Transverse colon (tissue), 4 donors: ENCODE data around the gene FILIP1L. TPM values are rescaled to one million over a fixed set of nuclear protein-coding genes. Genes with fewer than 3 reads are reported as not detected.

ENCODE experiments used
- DNase-seq: peaks from one replicate; pipeline ENCODE4 v3.0.0-alpha.2; 2019
- H3K27ac ChIP-seq, 4 donors: fragments of 200-600 bp; sonication (generic); 2 replicates each; pipeline ENCODE4 v1.5.1; 2016 to 2018; ENCODE audit warnings: inconsistent platforms in 4 of 4
- H3K27me3 ChIP-seq: fragments of 200-600 bp; sonication (generic); 2 replicates; pipeline ENCODE4 v1.5.1; 2017; ENCODE audit warnings: inconsistent platforms
- H3K36me3 ChIP-seq, 4 donors: fragments of 200-600 bp; sonication (generic); 2 replicates each; pipeline ENCODE4 v1.5.1; 2017 to 2019; ENCODE audit warnings: inconsistent platforms in 4 of 4
- H3K4me1 ChIP-seq, 4 donors: fragments of 200-600 bp; sonication (generic); 2 replicates each; pipeline ENCODE4 v1.5.1; 2017 to 2020; ENCODE audit warnings: inconsistent platforms in 4 of 4
- H3K4me3 ChIP-seq, 4 donors: fragments of 200-600 bp; sonication (generic); 1 replicate in 1 of 4; 2 replicates in 3 of 4; pipeline versions ENCODE4 v1.5.1 to v1.6.1; 2017 to 2019; ENCODE audit warnings: inconsistent platforms in 4 of 4
- H3K9me3 ChIP-seq, 2 donors: fragments of 200-600 bp; sonication (generic); 2 replicates each; pipeline ENCODE4 v1.5.1; 2017 to 2019; ENCODE audit warnings: inconsistent platforms in 2 of 2
- CTCF ChIP-seq, 5 experiments: fragments of 200-600 bp in 3 of 5; fragments of 450-650 bp in 2 of 5; sonication (generic) in 3 of 5; IDR thresholded peaks; 1 replicate in 2 of 5; 2 replicates in 3 of 5; pipeline ENCODE4 v1.5.1; 2016 to 2017; ENCODE audit warnings: antibody characterized with exemption in 5 of 5, inconsistent platforms in 3 of 5, mild to moderate bottlenecking in 2 of 5, moderate library complexity in 1 of 5
- EP300 ChIP-seq: sonication (generic); formaldehyde crosslinking; IDR thresholded peaks from one replicate; pipeline ENCODE4 v1.6.1; 2017; ENCODE audit warnings: antibody characterized with exemption, low read depth
- POLR2A ChIP-seq: fragments of 450-650 bp; IDR thresholded peaks from one replicate; pipeline ENCODE4 v1.6.1; 2016; ENCODE audit warnings: antibody characterized with exemption, mild to moderate bottlenecking, moderate library complexity
- POLR2AphosphoS5 ChIP-seq, 3 donors: sonication (generic); formaldehyde crosslinking; IDR thresholded peaks; one replicate each; pipeline ENCODE4 v1.6.1; 2016; ENCODE audit warnings: antibody characterized with exemption in 3 of 3
- WGBS, 2 donors: methylation state at CpG; one replicate each; pipeline ENCODE4 v1.1.5; 2018; ENCODE audit warnings: low coverage in 1 of 2; 5-methylcytosine and 5-hydroxymethylcytosine counted together
- in situ Hi-C, 4 donors: fragments of 200-750 bp; cut with MboI; loops; one replicate each; pipeline versions ENCODE4 v1.15.0 to v1.15.1; 2017; ENCODE audit warnings: low sequenced_read_pairs in 3 of 4, low pct_ligation_motif_present in 1 of 4, low pct_unique_long_range_greater_than_20kb in 1 of 4
- intact Hi-C: fragments of 100-400 bp; cut with DNase I; formaldehyde crosslinking; loops from one replicate; pipeline ENCODE4 v1.15.1; 2023; ENCODE audit warnings: low total_unique reads
- total RNA-seq, 4 donors: library from RNA; depleted of rRNA; stranded (reverse); fragments of >200 nt; gene quantifications; one replicate each; pipeline ENCODE4 v1.1.0, GENCODE V29; 2016

Gene FILIP1L
- total RNA-seq, 4 donors from 2014 or later = 12.3 to 38.2 (median 26.9) TPM

GRCh38 chr3:99933971-99934750 is 180.1 kb downstream of the FILIP1L start:
- H3K27ac ChIP-seq = no peak overlapping the region
- in situ Hi-C loops = no loop called here
- no peaks in the 10 kb centered on the region for H3K36me3 ChIP-seq
- no peak for DNase-seq
- no peaks in the 10 kb centered on the region for H3K27me3 ChIP-seq
- no peak overlapping the region for H3K4me3 ChIP-seq
- H3K9me3 ChIP-seq = no peaks in the 10 kb centered on the region
- 92 to 95% methylated on average over 1 to 5 of the region's 5 CpGs for WGBS, 2 donors
- no peak for TF ChIP-seq EP300
- TF ChIP-seq CTCF (IDR thresholded peaks at IDR 0.05) = no peak
- no peak for TF ChIP-seq POLR2A
- no peak for TF ChIP-seq POLR2AphosphoS5 (IDR thresholded peaks at IDR 0.05)
- peaks cover 5 to 50% (median 12%) of the 10 kb centered on the region in 4 donors for H3K4me1 ChIP-seq
- intact Hi-C loops = no loop called here

GRCh38 chr3:99931059-99931458 is 183.2 kb downstream of the FILIP1L start:
- intact Hi-C loops = no loop called here
- WGBS, 2 donors = 58 to 81% methylated on average over 1 of the region's 1 CpG
- no peak overlapping the region for H3K4me3 ChIP-seq
- H3K36me3 ChIP-seq = no peaks in the 10 kb centered on the region
- DNase-seq = no peak
- no peaks in the 10 kb centered on the region for H3K27me3 ChIP-seq
- H3K4me1 ChIP-seq = peaks cover 4 to 34% (median 11%) of the 10 kb centered on the region in 4 donors
- H3K9me3 ChIP-seq = no peaks in the 10 kb centered on the region
- peak overlapping the region; percentile 68 to 74 (median 71) for H3K27ac ChIP-seq
- in situ Hi-C loops = no loop called here
- TF ChIP-seq POLR2AphosphoS5 (IDR thresholded peaks at IDR 0.05) (no peak), POLR2A (no peak), CTCF (IDR thresholded peaks at IDR 0.05) (no peak), EP300 (no peak)

DNA sequence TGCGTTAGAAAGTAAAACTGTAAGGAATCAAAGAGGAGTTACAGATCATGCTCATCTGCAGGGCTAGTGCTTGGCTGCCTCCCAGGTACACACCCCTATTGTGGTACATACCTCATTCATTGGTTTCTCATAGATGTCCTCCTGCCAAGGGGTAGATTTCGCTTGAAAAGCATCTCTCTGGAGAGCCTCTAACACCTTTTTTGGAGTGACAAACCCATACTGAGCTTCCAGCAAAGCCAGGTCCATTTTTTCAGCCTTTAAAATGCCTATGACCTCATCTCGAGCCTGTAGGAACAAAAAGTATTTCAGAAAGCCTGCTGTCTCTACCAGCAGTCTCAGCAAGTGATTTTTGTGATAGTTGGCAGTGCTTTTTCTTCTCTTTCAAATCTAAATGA is 184.6 kb downstream of the FILIP1L start:
- intact Hi-C loops = no loop called here
- no peak overlapping the region for H3K4me3 ChIP-seq
- DNase-seq = peak; percentile 33
- no peaks in the 10 kb centered on the region for H3K36me3 ChIP-seq
- WGBS, 2 donors = 58 to 78% methylated on average over 3 of the region's 3 CpGs
- H3K27me3 ChIP-seq = no peaks in the 10 kb centered on the region
- TF ChIP-seq EP300 = no peak
- TF ChIP-seq POLR2A = no peak
- TF ChIP-seq CTCF (IDR thresholded peaks at IDR 0.05) = no peak
- no peak for TF ChIP-seq POLR2AphosphoS5 (IDR thresholded peaks at IDR 0.05)
- H3K27ac ChIP-seq = peak overlapping the region; percentile 68 to 74 (median 71)
- H3K4me1 ChIP-seq = peaks cover 4 to 31% (median 11%) of the 10 kb centered on the region in 4 donors
- no peaks in the 10 kb centered on the region for H3K9me3 ChIP-seq
- in situ Hi-C loops = no loop called here

GRCh38 chr3:99928771-99929744 is 185.2 kb downstream of the FILIP1L start:
- Histone ChIP-seq H3K27ac (peak overlapping the region; percentile 68 to 74 (median 71)), H3K4me1 (peaks cover 4 to 26% (median 11%) of the 10 kb centered on the region in 4 donors), H3K4me3 (no peak overlapping the region), H3K9me3 (no peaks in the 10 kb centered on the region), H3K27me3 (no peaks in the 10 kb centered on the region), H3K36me3 (no peaks in the 10 kb centered on the region)
- DNase-seq = no peak
- intact Hi-C loops = no loop called here
- 66 to 72% methylated on average over 6 to 7 of the region's 7 CpGs for WGBS, 2 donors
- in situ Hi-C loops = no loop called here
- TF ChIP-seq CTCF (IDR thresholded peaks at IDR 0.05) (peak in 3 of 5 experiments; percentile 20 to 41 (median 32)), EP300 (no peak)
